DOHH2 (cell line): ENCODE measurements around the gene ZDHHC24.

Experiments
- EZH2phosphoT487 ChIP-seq: fragments of 200-600 bp; sonication (generic); IDR thresholded peaks from 2 replicates; pipeline ENCODE4 v1.6.1; 2017; ENCODE audit warnings: borderline replicate concordance, mild to moderate bottlenecking, antibody characterized with exemption, low read length, moderate library complexity, mixed read lengths
- TF ChIP-seq, protein P1 (sequence below): fragments of 200-600 bp; sonication (generic); IDR thresholded peaks from one replicate; pipeline ENCODE4 v1.5.1; 2014; ENCODE audit warnings: antibody characterized with exemption, mild to moderate bottlenecking, low read depth, low read length; ENCODE audit not compliant: poor library complexity, severe bottlenecking

DNA sequence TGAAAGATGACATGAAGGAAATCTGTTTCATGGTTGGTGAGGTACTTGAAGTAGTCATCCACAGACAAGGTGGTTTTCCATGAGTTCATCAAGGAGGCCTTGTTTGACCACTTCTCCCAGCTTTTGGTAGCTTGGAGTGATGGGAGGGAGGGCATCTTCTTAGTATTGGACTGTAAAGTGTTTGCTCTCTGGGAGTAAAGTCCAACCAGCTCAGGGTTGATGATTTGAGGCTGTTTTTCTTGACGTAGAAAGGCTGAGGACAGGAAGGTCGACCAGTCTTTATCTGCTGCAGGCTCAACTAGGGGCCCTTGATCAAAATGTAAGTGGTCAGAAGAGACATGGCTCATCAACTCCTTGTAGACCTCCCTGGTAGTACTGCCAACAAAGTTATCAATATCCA is 45.3 kb upstream of the ZDHHC24 start:
- TF ChIP-seq, protein P1, sequence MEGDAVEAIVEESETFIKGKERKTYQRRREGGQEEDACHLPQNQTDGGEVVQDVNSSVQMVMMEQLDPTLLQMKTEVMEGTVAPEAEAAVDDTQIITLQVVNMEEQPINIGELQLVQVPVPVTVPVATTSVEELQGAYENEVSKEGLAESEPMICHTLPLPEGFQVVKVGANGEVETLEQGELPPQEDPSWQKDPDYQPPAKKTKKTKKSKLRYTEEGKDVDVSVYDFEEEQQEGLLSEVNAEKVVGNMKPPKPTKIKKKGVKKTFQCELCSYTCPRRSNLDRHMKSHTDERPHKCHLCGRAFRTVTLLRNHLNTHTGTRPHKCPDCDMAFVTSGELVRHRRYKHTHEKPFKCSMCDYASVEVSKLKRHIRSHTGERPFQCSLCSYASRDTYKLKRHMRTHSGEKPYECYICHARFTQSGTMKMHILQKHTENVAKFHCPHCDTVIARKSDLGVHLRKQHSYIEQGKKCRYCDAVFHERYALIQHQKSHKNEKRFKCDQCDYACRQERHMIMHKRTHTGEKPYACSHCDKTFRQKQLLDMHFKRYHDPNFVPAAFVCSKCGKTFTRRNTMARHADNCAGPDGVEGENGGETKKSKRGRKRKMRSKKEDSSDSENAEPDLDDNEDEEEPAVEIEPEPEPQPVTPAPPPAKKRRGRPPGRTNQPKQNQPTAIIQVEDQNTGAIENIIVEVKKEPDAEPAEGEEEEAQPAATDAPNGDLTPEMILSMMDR = no peak
- no peak for TF ChIP-seq EZH2phosphoT487
